Suprapubic skin (tissue), 4 donors: ENCODE results near the gene RASL10A.

Source experiments
- CTCF ChIP-seq, 2 donors: fragments of 200-600 bp in 1 of 2; fragments of 450-650 bp in 1 of 2; sonication (generic) in 1 of 2; IDR thresholded peaks; one replicate each; pipeline ENCODE4 v1.5.1; 2016 to 2019; ENCODE audit warnings: antibody characterized with exemption in 2 of 2, mild to moderate bottlenecking in 1 of 2, moderate library complexity in 1 of 2
- EP300 ChIP-seq: sonication (generic); formaldehyde crosslinking; IDR thresholded peaks from one replicate; pipeline ENCODE4 v1.6.1; 2017; ENCODE audit warnings: antibody characterized with exemption
- POLR2A ChIP-seq, 2 donors: fragments of 450-650 bp; IDR thresholded peaks; one replicate each; pipeline ENCODE4 v1.6.1; 2017; ENCODE audit warnings: antibody characterized with exemption in 2 of 2, mild to moderate bottlenecking in 2 of 2, moderate library complexity in 2 of 2
- POLR2AphosphoS5 ChIP-seq, 3 donors: sonication (generic); formaldehyde crosslinking; IDR thresholded peaks; one replicate each; pipeline ENCODE4 v1.6.1; 2017; ENCODE audit warnings: antibody characterized with exemption in 3 of 3

- TF ChIP-seq CTCF (IDR thresholded peaks at IDR 0.05) = no peak
- TF ChIP-seq POLR2A (IDR thresholded peaks at IDR 0.05) = no peak
- TF ChIP-seq POLR2AphosphoS5 (IDR thresholded peaks at IDR 0.05) = no peak
- TF ChIP-seq EP300 = no peak
Observed at GRCh38 chr22:29341056-29341848, 25.8 kb upstream of the RASL10A start.
